Ascending aorta (tissue), 2 donors: Measurements from ENCODE around the gene RFX2. TPM values are rescaled to one million over a fixed set of nuclear protein-coding genes. Genes with fewer than 3 reads are reported as not detected.

Experiments used
- DNase-seq, 2 donors: peaks; one replicate each; pipeline ENCODE4 v3.0.0-alpha.2; 2019; ENCODE audit warnings: low spot score in 2 of 2
- H3K27ac ChIP-seq, 2 donors: fragments of 200-600 bp; sonication (generic); one replicate each; pipeline ENCODE4 v1.5.1; 2016 to 2017; ENCODE audit warnings: mild to moderate bottlenecking in 1 of 2
- H3K27me3 ChIP-seq: fragments of 200-600 bp; sonication (generic); one replicate; pipeline ENCODE4 v1.5.1; 2017
- H3K36me3 ChIP-seq, 2 donors: fragments of 200-600 bp; sonication (generic); one replicate each; pipeline ENCODE4 v1.5.1; 2016
- H3K4me1 ChIP-seq, 2 donors: fragments of 200-600 bp; sonication (generic); one replicate each; pipeline ENCODE4 v1.5.1; 2016 to 2017; ENCODE audit warnings: mild to moderate bottlenecking in 1 of 2
- H3K4me3 ChIP-seq, 2 donors: fragments of 200-600 bp; sonication (generic); one replicate each; pipeline ENCODE4 v1.5.1; 2016 to 2017; ENCODE audit warnings: mild to moderate bottlenecking in 1 of 2
- H3K9me3 ChIP-seq, 2 donors: fragments of 200-600 bp; sonication (generic); one replicate each; pipeline ENCODE4 v1.5.1; 2016
- intact Hi-C: fragments of 100-400 bp; cut with DNase I; formaldehyde crosslinking; loops from one replicate; pipeline ENCODE4 v1.15.1; 2023
- total RNA-seq: library from RNA; depleted of rRNA; stranded (reverse); fragments of >200 nt; gene quantifications from one replicate; pipeline ENCODE4 v1.1.0, GENCODE V29; 2016
- TF ChIP-seq, protein P1 (sequence below), 3 experiments: fragments of 200-600 bp in 2 of 3; fragments of 450-650 bp in 1 of 3; sonication (generic) in 2 of 3; IDR thresholded peaks; one replicate each; pipeline ENCODE4 v1.5.1; 2016 to 2019; ENCODE audit warnings: antibody characterized with exemption in 3 of 3, mild to moderate bottlenecking in 1 of 3, moderate library complexity in 1 of 3

The RFX2 gene
- total RNA-seq, 1 donor from 2014 or later: 107 TPM

DNA sequence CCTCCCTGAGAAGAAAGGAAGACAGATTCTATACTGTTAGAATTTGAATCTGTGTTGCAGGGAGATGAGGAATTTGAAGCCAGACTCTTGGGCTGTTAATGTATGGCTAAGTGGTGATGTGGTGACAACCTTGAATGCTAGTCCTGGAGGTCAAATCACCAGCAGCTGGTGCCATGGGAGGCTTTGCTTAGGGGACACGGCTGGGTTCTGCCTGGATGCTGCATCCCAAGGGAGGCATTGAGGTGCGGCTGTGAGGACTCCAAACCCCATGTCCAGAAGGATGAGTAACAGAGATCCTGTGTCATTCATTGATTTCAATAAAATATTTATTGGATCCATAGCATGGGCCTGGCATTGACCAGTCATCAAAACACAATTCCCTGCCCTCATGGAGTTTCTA lies 42.3 kb downstream of the RFX2 start:
- no peak overlapping the region for H3K4me3 ChIP-seq
- H3K4me1 ChIP-seq: peaks cover 17 to 74% of the 10 kb centered on the region in 2 donors
- peaks cover 0 to 6% of the 10 kb centered on the region in 2 donors for H3K9me3 ChIP-seq
- no peaks in the 10 kb centered on the region for H3K36me3 ChIP-seq
- H3K27me3 ChIP-seq: no peaks in the 10 kb centered on the region
- DNase-seq: peak in 1 of 2 donors; percentile 50
- intact Hi-C loops: loop anchor here (2.0 kb wide), 2 partner anchors 25 to 41 kb away; no protein-coding TSS in a partner anchor
- TF ChIP-seq, protein P1, sequence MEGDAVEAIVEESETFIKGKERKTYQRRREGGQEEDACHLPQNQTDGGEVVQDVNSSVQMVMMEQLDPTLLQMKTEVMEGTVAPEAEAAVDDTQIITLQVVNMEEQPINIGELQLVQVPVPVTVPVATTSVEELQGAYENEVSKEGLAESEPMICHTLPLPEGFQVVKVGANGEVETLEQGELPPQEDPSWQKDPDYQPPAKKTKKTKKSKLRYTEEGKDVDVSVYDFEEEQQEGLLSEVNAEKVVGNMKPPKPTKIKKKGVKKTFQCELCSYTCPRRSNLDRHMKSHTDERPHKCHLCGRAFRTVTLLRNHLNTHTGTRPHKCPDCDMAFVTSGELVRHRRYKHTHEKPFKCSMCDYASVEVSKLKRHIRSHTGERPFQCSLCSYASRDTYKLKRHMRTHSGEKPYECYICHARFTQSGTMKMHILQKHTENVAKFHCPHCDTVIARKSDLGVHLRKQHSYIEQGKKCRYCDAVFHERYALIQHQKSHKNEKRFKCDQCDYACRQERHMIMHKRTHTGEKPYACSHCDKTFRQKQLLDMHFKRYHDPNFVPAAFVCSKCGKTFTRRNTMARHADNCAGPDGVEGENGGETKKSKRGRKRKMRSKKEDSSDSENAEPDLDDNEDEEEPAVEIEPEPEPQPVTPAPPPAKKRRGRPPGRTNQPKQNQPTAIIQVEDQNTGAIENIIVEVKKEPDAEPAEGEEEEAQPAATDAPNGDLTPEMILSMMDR (IDR thresholded peaks at IDR 0.05): no peak
- H3K27ac ChIP-seq: peak overlapping the region; percentile 76 to 85

- Histone ChIP-seq H3K27ac (peak overlapping the region; percentile 76 to 85), H3K27me3 (no peaks in the 10 kb centered on the region), H3K36me3 (no peaks in the 10 kb centered on the region), H3K4me3 (peak overlapping the region in 1 of 2 donors; percentile 5), H3K4me1 (peaks cover 17 to 75% of the 10 kb centered on the region in 2 donors), H3K9me3 (peaks cover 0 to 6% of the 10 kb centered on the region in 2 donors)
- DNase-seq: peak; percentile 71 to 98
- intact Hi-C loops: loop anchor here (1.0 to 2.0 kb wide), 4 partner anchors 10 to 42 kb away; no protein-coding TSS in a partner anchor
- TF ChIP-seq, protein P1 (IDR thresholded peaks at IDR 0.05): no peak
Measured at GRCh38 chr19:6066661-6067646, 43.3 kb downstream of the RFX2 start.

- H3K4me1 ChIP-seq: peaks cover 22 to 78% of the 10 kb centered on the region in 2 donors
- DNase-seq: peak in 1 of 2 donors; percentile 81
- intact Hi-C loops: loop anchor here (1.0 to 2.0 kb wide), 4 partner anchors 9 to 43 kb away; no protein-coding TSS in a partner anchor
Measured at GRCh38 chr19:6065685-6066374, 44.5 kb downstream of the RFX2 start.

GRCh38 chr19:6064336-6065073 lies 45.8 kb downstream of the RFX2 start:
- TF ChIP-seq, protein P1 (IDR thresholded peaks at IDR 0.05): no peak
- Histone ChIP-seq H3K27ac (peak overlapping the region; percentile 76 to 85), H3K36me3 (no peaks in the 10 kb centered on the region), H3K4me1 (peaks cover 23 to 79% of the 10 kb centered on the region in 2 donors), H3K4me3 (no peak overlapping the region), H3K9me3 (peaks cover 0 to 6% of the 10 kb centered on the region in 2 donors), H3K27me3 (no peaks in the 10 kb centered on the region)
- intact Hi-C loops: no loop called here
- DNase-seq: peak in 1 of 2 donors; percentile 64

More at GRCh38 chr19:6065685-6066374, 44.5 kb downstream of the RFX2 start:
- Histone ChIP-seq H3K27me3 (no peaks in the 10 kb centered on the region), H3K4me3 (peak overlapping the region; percentile 4 to 5), H3K9me3 (peaks cover 0 to 6% of the 10 kb centered on the region in 2 donors), H3K27ac (peak overlapping the region; percentile 76 to 85), H3K36me3 (no peaks in the 10 kb centered on the region)
- TF ChIP-seq, protein P1 (IDR thresholded peaks at IDR 0.05): no peak
